SH-SY5Y (cell line): Measurements from ENCODE around the gene CCDC93.

Experiments used
- GATA2 ChIP-seq: IDR thresholded peaks from 2 replicates; pipeline ENCODE4 v1.6.1; 2011; ENCODE audit warnings: mild to moderate bottlenecking, low read depth, low read length
- GATA3 ChIP-seq: IDR thresholded peaks from 2 replicates; pipeline ENCODE4 v1.6.1; 2011; ENCODE audit warnings: low read depth, mild to moderate bottlenecking, low read length, moderate library complexity

- TF ChIP-seq GATA2 = no peak
- no peak for TF ChIP-seq GATA3
Measured at GRCh38 chr2:118050974-118051373, 37.1 kb upstream of the CCDC93 start.
